ENCODE data around the gene EFCAB12.
"Not testable (repeated sequence)": the region's sequence is repeated elsewhere in the genome, so short reads cannot be mapped to it uniquely, and the experiment has no call there.

Gene EFCAB12

DNA sequence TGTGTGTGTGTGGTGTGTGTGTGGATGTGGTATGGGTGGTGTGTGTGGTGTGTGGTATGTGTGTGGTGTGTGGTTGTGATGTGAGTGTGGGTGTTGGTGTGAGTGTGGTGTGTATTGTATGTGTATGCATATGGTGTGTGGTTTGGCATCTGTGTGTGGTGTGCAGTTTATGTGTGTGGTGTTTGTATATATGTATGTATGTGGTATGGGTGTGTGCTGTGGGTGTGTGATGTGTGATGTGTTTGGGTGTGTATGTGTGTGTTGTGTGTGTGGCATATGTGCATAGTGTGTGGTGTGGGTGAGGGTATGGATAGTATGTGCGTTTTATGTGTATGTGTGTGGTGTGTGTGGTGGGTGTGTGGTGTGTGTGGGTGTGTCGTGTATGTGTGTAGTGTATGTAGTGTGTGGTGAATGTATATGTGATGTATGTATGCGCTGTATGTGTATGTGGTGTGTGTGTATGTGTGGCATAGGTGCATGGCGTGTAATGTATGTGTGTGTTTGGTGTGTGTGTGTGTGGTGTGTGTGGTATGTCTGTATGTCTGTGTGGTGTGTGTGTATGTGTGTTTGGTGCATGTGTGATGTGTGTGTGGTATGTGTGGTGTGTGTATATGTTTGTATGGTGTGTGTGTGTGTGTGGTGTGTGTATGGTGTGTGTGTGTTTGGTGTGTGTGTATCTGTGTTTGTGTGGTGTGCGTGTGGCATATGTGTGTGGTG lies 58.0 kb downstream of the EFCAB12 start:
- DNase-seq (ENCODE audit: low read depth, low spot score) = no peak
- in situ Hi-C loops (cut with HindIII; ENCODE audit: low sequenced_read_pairs) = no loop called here

DNA sequence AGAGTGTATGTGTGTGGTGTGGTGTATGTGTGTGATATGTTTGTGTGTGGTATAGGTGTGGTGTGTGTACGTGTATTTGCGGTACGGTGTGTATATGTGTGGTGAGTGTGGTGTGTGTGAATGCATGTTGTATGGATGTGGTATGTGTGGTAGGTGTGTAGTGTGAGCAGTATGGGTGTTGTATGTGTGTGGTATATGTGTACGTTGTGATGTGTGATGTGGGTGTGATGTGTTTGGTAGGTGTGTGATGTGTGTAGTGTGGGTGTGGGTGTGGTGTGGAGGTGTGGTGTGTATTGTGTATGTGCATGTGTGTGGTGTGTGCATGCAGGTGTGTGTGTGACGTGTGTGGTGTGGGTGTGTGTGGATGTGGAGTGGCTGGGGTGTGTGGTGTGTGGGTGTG lies 58.7 kb downstream of the EFCAB12 start:
- no peak for DNase-seq (ENCODE audit: low read depth, low spot score)
- TF ChIP-seq, protein P1, sequence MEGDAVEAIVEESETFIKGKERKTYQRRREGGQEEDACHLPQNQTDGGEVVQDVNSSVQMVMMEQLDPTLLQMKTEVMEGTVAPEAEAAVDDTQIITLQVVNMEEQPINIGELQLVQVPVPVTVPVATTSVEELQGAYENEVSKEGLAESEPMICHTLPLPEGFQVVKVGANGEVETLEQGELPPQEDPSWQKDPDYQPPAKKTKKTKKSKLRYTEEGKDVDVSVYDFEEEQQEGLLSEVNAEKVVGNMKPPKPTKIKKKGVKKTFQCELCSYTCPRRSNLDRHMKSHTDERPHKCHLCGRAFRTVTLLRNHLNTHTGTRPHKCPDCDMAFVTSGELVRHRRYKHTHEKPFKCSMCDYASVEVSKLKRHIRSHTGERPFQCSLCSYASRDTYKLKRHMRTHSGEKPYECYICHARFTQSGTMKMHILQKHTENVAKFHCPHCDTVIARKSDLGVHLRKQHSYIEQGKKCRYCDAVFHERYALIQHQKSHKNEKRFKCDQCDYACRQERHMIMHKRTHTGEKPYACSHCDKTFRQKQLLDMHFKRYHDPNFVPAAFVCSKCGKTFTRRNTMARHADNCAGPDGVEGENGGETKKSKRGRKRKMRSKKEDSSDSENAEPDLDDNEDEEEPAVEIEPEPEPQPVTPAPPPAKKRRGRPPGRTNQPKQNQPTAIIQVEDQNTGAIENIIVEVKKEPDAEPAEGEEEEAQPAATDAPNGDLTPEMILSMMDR (IDR thresholded peaks at IDR 0.05; ENCODE audit: low read depth, low read length) = no peak
- H3K4me3 ChIP-seq (ENCODE audit: low read depth, low read length) = no peak overlapping the region
- in situ Hi-C loops (cut with HindIII; ENCODE audit: low sequenced_read_pairs) = no loop called here

More for the DNA sequence above, 58.0 kb downstream of the EFCAB12 start:
- TF ChIP-seq, protein P1 (IDR thresholded peaks at IDR 0.05; ENCODE audit: low read depth, low read length) = no peak
- H3K4me3 ChIP-seq (ENCODE audit: low read depth, low read length) = no peak overlapping the region

DNA sequence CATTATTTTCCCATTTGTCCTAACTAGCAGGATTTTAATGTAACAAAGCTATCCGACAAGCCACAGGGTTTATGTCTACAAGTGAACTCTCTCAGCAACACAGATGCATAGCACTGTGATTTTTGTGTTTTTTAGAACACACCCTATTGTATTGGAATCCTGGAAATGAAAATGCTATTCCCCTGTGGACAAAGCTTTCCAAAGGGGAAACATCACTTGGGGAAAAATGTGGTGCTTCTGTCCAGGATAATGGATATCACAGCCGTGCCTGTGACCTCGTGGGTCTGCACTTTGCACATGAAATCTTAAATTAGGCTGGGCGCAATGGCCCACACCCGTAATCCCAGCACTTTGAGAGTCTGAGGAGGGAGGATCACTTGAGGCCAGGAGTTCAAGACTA lies 60.6 kb downstream of the EFCAB12 start:
- TF ChIP-seq, protein P1 (IDR thresholded peaks at IDR 0.05; ENCODE audit: low read depth, low read length) = no peak
- H3K4me3 ChIP-seq (ENCODE audit: low read depth, low read length) = no peak overlapping the region
- in situ Hi-C loops (cut with HindIII; ENCODE audit: low sequenced_read_pairs) = no loop called here
- no peak for DNase-seq (ENCODE audit: low read depth, low spot score)

DNA sequence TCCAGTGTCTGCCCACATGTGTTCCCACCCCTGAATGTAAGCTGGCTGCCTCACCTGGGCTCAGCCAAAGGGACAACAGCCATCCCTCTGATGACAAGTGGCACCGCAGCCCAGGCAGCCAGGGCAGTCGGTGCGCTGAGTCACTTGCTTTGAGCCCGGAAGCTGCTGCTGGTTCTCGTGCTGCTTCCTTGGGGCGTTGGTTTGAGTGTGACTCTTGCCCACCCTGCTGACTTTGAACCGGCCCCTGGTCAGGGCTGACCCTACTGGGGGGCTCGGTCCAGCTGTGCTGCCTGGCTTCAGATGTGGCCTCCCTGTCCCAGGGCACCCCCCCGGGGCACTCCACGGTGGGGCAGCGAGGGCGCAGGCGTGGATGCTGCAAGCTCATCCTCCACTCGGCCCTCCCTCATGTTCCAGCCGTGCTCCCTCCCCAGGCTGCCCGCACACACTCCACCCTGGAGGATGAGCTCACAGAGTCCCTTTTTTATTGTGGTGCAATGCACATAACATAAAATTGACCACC lies 62.1 kb downstream of the EFCAB12 start:
- no peak for DNase-seq (ENCODE audit: low read depth, low spot score)
- no peak overlapping the region for H3K4me3 ChIP-seq (ENCODE audit: low read depth, low read length)
- in situ Hi-C loops (cut with HindIII; ENCODE audit: low sequenced_read_pairs) = no loop called here
- TF ChIP-seq, protein P1 (IDR thresholded peaks at IDR 0.05; ENCODE audit: low read depth, low read length) = no peak

DNA sequence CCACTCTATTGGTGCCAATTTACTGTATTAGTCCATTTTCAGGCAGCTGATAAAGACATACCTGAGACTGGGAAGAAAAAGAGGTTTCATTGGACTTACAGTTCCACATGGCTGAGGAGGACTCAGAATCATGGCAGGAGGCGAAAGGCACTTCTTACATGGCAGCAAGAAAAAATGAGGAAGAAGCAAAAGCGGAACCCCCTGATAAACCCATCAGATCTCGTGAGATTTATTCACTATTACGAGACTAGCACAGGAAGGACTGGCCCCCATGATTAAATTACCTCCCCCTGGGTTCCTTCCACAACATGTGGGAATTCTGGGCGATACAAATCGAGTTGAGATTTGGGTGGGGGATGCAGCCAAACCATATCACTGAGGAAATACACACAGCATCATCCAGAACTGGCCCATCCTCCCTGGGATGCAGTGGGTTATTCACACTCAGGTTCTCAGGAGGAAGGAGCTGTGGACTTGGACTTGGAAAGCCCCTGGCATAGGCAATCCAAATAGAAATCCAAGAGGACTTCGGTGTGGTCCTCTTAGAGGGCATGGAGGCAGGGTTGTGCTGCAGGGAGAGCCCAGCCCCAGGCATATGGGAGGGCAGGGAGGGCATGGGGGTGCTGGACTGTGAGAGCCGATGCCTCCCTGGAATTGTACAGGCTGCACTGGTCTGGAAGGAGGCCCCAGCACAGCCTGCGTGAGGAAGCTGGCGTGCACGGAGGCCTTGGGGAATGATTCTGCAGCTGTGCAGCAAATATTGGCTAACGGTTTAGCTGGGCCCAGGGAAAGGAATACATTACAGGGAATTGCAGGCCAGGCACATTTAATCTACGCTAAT lies 62.9 kb downstream of the EFCAB12 start:
- no peak overlapping the region for H3K4me3 ChIP-seq (ENCODE audit: low read depth, low read length)
- DNase-seq (ENCODE audit: low read depth, low spot score) = no peak
- TF ChIP-seq, protein P1 (IDR thresholded peaks at IDR 0.05; ENCODE audit: low read depth, low read length) = no peak
- in situ Hi-C loops (cut with HindIII; ENCODE audit: low sequenced_read_pairs) = no loop called here

DNA sequence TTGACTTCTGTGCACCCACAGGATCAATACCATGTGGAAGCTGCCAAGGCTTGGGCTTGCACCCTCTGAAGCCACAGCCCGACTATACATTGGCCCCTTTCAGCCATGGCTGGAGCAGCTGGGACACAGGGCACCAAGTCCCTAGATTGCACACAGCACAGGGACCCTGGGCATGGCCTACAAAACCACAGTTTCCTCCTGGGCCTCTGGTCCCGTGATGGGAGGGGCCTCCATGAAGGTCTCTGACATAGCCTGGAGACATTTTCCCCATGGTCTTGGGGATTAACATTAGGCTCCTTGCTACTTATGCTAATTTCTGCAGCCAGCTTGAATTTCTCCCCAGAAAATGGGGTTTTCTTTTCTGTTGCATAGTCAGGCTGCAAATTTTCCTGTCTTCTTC lies 63.6 kb downstream of the EFCAB12 start:
- DNase-seq (ENCODE audit: low read depth, low spot score); H3K4me3 ChIP-seq (ENCODE audit: low read depth, low read length); in situ Hi-C loops (cut with HindIII; ENCODE audit: low sequenced_read_pairs): not testable (repeated sequence)

DNA sequence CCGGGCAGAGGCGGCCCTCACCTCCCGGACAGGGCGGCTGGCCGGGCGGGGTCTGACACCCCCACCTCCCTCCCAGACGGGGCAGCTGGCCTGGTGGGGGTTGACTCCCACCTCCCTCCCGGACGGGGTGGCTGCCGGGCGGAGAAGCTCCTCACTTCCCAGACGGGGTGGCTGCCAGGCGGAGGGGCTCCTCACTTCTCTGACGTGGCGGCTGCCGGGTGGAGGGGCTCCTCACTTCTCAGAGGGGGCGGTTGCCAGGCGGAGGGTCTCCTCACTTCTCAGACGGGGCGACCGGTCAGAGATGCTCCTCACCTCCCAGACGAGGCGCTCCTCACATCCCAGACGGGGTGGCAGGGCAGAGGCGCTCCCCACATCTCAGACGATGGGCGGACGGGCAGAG lies 65.1 kb downstream of the EFCAB12 start:
- DNase-seq (ENCODE audit: low read depth, low spot score); H3K4me3 ChIP-seq (ENCODE audit: low read depth, low read length); in situ Hi-C loops (cut with HindIII; ENCODE audit: low sequenced_read_pairs): not testable (repeated sequence)
